IPS-20b (cell line): Measurements from ENCODE around the gene LRRTM3.

ENCODE experiments used
- H3K27ac ChIP-seq: one replicate; pipeline ENCODE4 v1.5.1; 2013; ENCODE audit warnings: low read length
- H3K27me3 ChIP-seq: 2 replicates; pipeline ENCODE4 v1.6.1; 2013; ENCODE audit warnings: mild to moderate bottlenecking, low read length, inconsistent platforms; ENCODE audit not compliant: insufficient read depth
- H3K36me3 ChIP-seq: 2 replicates; pipeline ENCODE4 v1.6.1; 2013; ENCODE audit warnings: low read depth, mild to moderate bottlenecking, inconsistent platforms, low read length, moderate library complexity; ENCODE audit not compliant: insufficient read depth
- H3K4me1 ChIP-seq: 2 replicates; pipeline ENCODE4 v1.6.1; 2013; ENCODE audit warnings: mild to moderate bottlenecking, control low read depth, inconsistent platforms, low read length, moderate library complexity; ENCODE audit not compliant: insufficient read depth
- H3K4me3 ChIP-seq: 2 replicates; pipeline ENCODE4 v1.5.1; 2013; ENCODE audit warnings: mild to moderate bottlenecking, low read length, inconsistent platforms
- H3K9ac ChIP-seq: 2 replicates; pipeline ENCODE4 v1.6.1; 2013; ENCODE audit warnings: low read depth, mild to moderate bottlenecking, inconsistent platforms, low read length, moderate library complexity
- H3K9me3 ChIP-seq: 2 replicates; pipeline ENCODE4 v1.6.1; 2013; ENCODE audit warnings: mild to moderate bottlenecking, low read depth, low read length, inconsistent platforms; ENCODE audit not compliant: insufficient read depth

LRRTM3 gene

DNA sequence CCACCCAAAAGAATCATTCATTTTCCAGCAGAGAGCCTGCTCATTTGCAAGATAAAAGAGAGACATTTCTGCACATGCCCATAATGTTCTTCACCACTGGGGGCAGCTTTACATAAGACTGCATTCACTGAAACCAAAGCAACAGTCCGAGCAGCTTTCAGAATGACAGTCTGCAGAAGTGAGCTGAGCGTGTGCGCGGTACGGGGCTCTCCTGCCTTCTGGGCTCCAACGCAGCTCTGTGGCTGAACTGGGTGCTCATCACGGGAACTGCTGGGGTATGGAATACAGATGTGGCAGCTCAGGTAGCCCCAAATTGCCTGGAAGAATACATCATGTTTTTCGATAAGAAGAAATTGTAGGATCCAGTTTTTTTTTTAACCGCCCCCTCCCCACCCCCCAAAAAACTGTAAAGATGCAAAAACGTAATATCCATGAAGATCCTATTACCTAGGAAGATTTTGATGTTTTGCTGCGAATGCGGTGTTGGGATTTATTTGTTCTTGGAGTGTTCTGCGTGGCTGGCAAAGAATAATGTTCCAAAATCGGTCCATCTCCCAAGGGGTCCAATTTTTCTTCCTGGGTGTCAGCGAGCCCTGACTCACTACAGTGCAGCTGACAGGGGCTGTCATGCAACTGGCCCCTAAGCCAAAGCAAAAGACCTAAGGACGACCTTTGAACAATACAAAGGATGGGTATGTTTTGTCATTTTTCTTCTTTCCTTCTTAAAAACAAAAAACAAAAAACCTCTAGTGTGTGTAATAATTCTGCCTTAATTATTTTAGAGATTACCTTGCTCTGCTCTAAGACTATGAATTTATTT is at the start of gene LRRTM3:
LRRTM3 (plus strand) TSS at position 141 of the 820 bp plus-strand sequence.
- no peaks in the 10 kb centered on the region for H3K9me3 ChIP-seq
- peak within 1 kb of the TSS; percentile 60 for H3K4me3 ChIP-seq

DNA sequence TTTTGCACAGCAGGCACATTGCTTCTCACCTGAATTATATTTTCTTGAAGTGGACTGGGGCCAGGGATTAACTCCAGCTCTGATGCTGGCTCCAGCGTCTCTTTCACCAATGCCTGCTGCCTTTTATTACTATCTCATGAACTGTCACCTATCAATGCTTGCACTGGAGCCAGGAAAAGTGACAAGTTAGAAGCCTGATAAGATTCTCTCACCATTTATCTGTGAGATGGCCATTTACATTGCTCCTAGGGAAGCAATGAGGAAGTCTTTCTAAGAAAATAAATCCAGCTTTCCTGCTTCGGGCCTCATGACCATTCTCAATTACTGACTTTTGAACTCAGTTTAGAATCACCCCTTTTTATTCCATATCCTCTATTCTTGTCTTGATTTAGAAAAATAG is 48.5 kb upstream of the LRRTM3 start:
- H3K9me3 ChIP-seq, result no peaks in the 10 kb centered on the region
- no peak overlapping the region for H3K4me3 ChIP-seq
- no peaks in the 10 kb centered on the region for H3K4me1 ChIP-seq
- H3K27ac ChIP-seq, result no peak overlapping the region
- H3K27me3 ChIP-seq, result no peaks in the 10 kb centered on the region
- H3K36me3 ChIP-seq, result no peaks in the 10 kb centered on the region
- no peak overlapping the region for H3K9ac ChIP-seq

More for the DNA sequence above, at the start of gene LRRTM3:
- H3K4me1 ChIP-seq, result peaks cover 31% of the 10 kb centered on the region; the same call in 1 of the 2 replicates
- peaks cover 36% of the 10 kb centered on the region for H3K27me3 ChIP-seq
- no peaks in the 10 kb centered on the region for H3K36me3 ChIP-seq
- H3K9ac ChIP-seq, result peak within 1 kb of the TSS; percentile 1; the same call in 1 of the 2 replicates
- H3K27ac ChIP-seq, result no peak within 1 kb of the TSS

GRCh38 chr10:66880292-66880691 is 45.5 kb upstream of the LRRTM3 start:
- H3K27ac ChIP-seq, result no peak overlapping the region

GRCh38 chr10:66880826-66881225 is 45.0 kb upstream of the LRRTM3 start:
- H3K27me3 ChIP-seq, result no peaks in the 10 kb centered on the region
- H3K36me3 ChIP-seq, result no peaks in the 10 kb centered on the region
- no peaks in the 10 kb centered on the region for H3K9me3 ChIP-seq
- no peak overlapping the region for H3K27ac ChIP-seq
- no peak overlapping the region for H3K4me3 ChIP-seq
- H3K9ac ChIP-seq, result no peak overlapping the region
- no peaks in the 10 kb centered on the region for H3K4me1 ChIP-seq

More at GRCh38 chr10:66880292-66880691, 45.5 kb upstream of the LRRTM3 start:
- H3K27me3 ChIP-seq, result no peaks in the 10 kb centered on the region
- no peaks in the 10 kb centered on the region for H3K9me3 ChIP-seq
- H3K36me3 ChIP-seq, result no peaks in the 10 kb centered on the region
- H3K4me1 ChIP-seq, result no peaks in the 10 kb centered on the region
- H3K4me3 ChIP-seq, result no peak overlapping the region
- no peak overlapping the region for H3K9ac ChIP-seq

GRCh38 chr10:66881814-66882213 is 44.0 kb upstream of the LRRTM3 start:
- Histone ChIP-seq H3K9ac (no peak overlapping the region), H3K36me3 (no peaks in the 10 kb centered on the region), H3K27me3 (no peaks in the 10 kb centered on the region), H3K27ac (no peak overlapping the region), H3K4me3 (no peak overlapping the region), H3K9me3 (no peaks in the 10 kb centered on the region), H3K4me1 (no peaks in the 10 kb centered on the region)

- Histone ChIP-seq H3K36me3 (no peaks in the 10 kb centered on the region), H3K9me3 (no peaks in the 10 kb centered on the region), H3K9ac (no peak overlapping the region), H3K4me1 (no peaks in the 10 kb centered on the region), H3K4me3 (no peak overlapping the region), H3K27ac (no peak overlapping the region), H3K27me3 (no peaks in the 10 kb centered on the region)
Measured at GRCh38 chr10:66882271-66882670, 43.6 kb upstream of the LRRTM3 start.

- no peak overlapping the region for H3K4me3 ChIP-seq
- H3K4me1 ChIP-seq, result no peaks in the 10 kb centered on the region; the same call in 1 of the 2 replicates
- H3K9ac ChIP-seq, result no peak overlapping the region
- no peak overlapping the region for H3K27ac ChIP-seq
- H3K27me3 ChIP-seq, result no peaks in the 10 kb centered on the region
- no peaks in the 10 kb centered on the region for H3K36me3 ChIP-seq
- H3K9me3 ChIP-seq, result no peaks in the 10 kb centered on the region
Measured at GRCh38 chr10:66886848-66887247, 39.0 kb upstream of the LRRTM3 start.

DNA sequence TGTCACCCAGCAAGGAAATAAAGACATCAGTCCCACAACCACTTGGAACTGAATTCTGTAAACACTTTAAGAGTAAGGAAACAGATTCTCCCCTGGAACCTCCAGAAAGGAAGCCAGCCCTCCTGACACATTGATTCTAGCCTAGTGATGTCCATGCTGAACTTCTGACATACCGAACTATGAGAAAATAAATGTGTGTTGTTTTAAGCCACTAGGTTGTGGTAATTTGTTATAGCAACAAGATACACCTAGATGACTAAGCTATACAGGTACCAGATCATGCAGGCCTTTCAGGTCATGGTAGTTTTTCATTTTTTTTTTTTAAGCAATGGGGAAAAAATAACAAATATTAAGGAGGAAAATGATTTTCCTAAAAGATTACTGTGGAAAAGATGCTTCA is 37.6 kb upstream of the LRRTM3 start:
- no peaks in the 10 kb centered on the region for H3K9me3 ChIP-seq
- no peak overlapping the region for H3K9ac ChIP-seq

DNA sequence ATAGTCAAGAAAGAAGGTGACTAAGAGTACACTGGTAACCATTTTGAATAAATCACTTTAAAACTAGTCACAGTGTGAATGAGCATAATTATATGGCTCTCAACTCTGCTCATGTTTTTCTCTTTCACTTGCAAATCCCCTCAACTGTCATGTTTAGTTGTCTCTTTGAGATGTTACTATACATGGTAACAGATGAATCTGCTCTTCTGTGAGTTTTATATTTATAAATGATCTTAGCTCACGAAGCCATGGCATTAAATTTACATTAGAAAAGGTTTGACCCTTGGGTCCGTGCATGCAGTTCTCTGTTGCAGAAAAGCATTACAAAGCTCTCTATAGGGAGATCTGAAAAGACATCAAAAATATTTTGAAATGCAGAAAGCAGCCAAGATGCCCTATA is 33.0 kb upstream of the LRRTM3 start:
- peak overlapping the region; percentile 43; the same call in 1 of the 2 replicates for H3K9ac ChIP-seq
- H3K4me1 ChIP-seq, result peaks cover 22% of the 10 kb centered on the region
- no peaks in the 10 kb centered on the region for H3K36me3 ChIP-seq
- H3K27ac ChIP-seq, result no peak overlapping the region
- H3K4me3 ChIP-seq, result peak overlapping the region; percentile 48; the same call in 1 of the 2 replicates
- peaks cover 2% of the 10 kb centered on the region for H3K9me3 ChIP-seq
- H3K27me3 ChIP-seq, result no peaks in the 10 kb centered on the region

More for the DNA sequence above, 37.6 kb upstream of the LRRTM3 start:
- Histone ChIP-seq H3K4me3 (no peak overlapping the region), H3K4me1 (peaks cover 13% of the 10 kb centered on the region), H3K36me3 (no peaks in the 10 kb centered on the region), H3K27ac (no peak overlapping the region), H3K27me3 (no peaks in the 10 kb centered on the region)

GRCh38 chr10:66910671-66911070 is 15.2 kb upstream of the LRRTM3 start:
- no peaks in the 10 kb centered on the region for H3K36me3 ChIP-seq
- H3K27ac ChIP-seq, result no peak overlapping the region
- no peaks in the 10 kb centered on the region for H3K9me3 ChIP-seq
- H3K27me3 ChIP-seq, result no peaks in the 10 kb centered on the region
- no peaks in the 10 kb centered on the region for H3K4me1 ChIP-seq
- no peak overlapping the region for H3K4me3 ChIP-seq
- no peak overlapping the region for H3K9ac ChIP-seq

- Histone ChIP-seq H3K27me3 (no peaks in the 10 kb centered on the region), H3K4me3 (no peak overlapping the region), H3K27ac (no peak overlapping the region), H3K4me1 (no peaks in the 10 kb centered on the region), H3K9me3 (no peaks in the 10 kb centered on the region), H3K36me3 (no peaks in the 10 kb centered on the region), H3K9ac (no peak overlapping the region)
Measured at GRCh38 chr10:66916030-66916429, 9.8 kb upstream of the LRRTM3 start.

DNA sequence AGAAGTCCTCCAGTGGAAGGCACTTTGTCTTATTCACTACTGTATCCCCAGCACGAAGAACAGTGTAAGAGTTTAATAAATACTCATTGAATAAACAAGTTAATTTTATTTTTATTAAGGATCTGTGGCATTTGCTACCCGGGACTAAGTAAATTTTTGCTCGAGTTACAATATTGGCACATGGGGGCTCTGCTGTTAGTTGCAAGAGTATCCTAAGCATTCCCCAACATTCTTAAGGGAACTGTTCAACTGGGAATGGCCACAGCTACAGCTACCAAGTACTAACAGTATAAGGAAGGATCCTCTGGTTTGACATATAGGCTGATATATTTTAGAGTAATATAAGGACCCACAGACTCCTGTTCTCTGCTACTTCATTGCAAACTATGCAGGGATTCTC is 8.7 kb upstream of the LRRTM3 start:
- H3K9me3 ChIP-seq, result no peaks in the 10 kb centered on the region
- H3K9ac ChIP-seq, result no peak overlapping the region
- no peaks in the 10 kb centered on the region for H3K27me3 ChIP-seq
- H3K4me1 ChIP-seq, result no peaks in the 10 kb centered on the region
- H3K27ac ChIP-seq, result no peak overlapping the region
- no peak overlapping the region for H3K4me3 ChIP-seq
- H3K36me3 ChIP-seq, result no peaks in the 10 kb centered on the region
